HG02798 (cell line): ENCODE results near the gene HOXB2.
"Not testable (repeated sequence)": the region's sequence is repeated elsewhere in the genome, so short reads cannot be mapped to it uniquely, and the experiment has no call there.

Experiments
- ATAC-seq: cut with Tn5 transposase; IDR thresholded peaks from one replicate; pipeline ENCODE4 v1.9.1; 2021; ENCODE audit warnings: mild to moderate bottlenecking; ENCODE audit not compliant: unreplicated experiment, poor library complexity

The HOXB2 gene

GRCh38 chr17:48526608-48527546 lies 18.0 kb downstream of the HOXB2 start:
- no peak for ATAC-seq

- no peak for ATAC-seq
These were observed 21.9 kb downstream of the HOXB2 start for GRCh38 chr17:48523010-48523409.

- no peak for ATAC-seq
These were observed 22.8 kb downstream of the HOXB2 start for GRCh38 chr17:48522031-48522653.

- no peak for ATAC-seq
These were observed 24.3 kb downstream of the HOXB2 start for GRCh38 chr17:48520631-48521079.

GRCh38 chr17:48519427-48519826 lies 25.5 kb downstream of the HOXB2 start:
- ATAC-seq, result no peak

GRCh38 chr17:48517478-48517877 lies 27.4 kb downstream of the HOXB2 start:
- no peak for ATAC-seq

- no peak for ATAC-seq
These were observed 28.7 kb downstream of the HOXB2 start for GRCh38 chr17:48515925-48516900.

GRCh38 chr17:48514477-48514876 lies 30.4 kb downstream of the HOXB2 start:
- ATAC-seq, result no peak

GRCh38 chr17:48513666-48514455 lies 31.0 kb downstream of the HOXB2 start:
- ATAC-seq, result peak; percentile 50

- no peak for ATAC-seq
These were observed 31.8 kb downstream of the HOXB2 start for GRCh38 chr17:48513097-48513496.

GRCh38 chr17:48510761-48511604 lies 33.9 kb downstream of the HOXB2 start:
- peak; percentile 57 for ATAC-seq

- ATAC-seq, result no peak
These were observed 34.5 kb downstream of the HOXB2 start for GRCh38 chr17:48510381-48510760.

GRCh38 chr17:48509708-48510107 lies 35.2 kb downstream of the HOXB2 start:
- ATAC-seq, result not testable (repeated sequence)

GRCh38 chr17:48506246-48506645 lies 38.7 kb downstream of the HOXB2 start:
- no peak for ATAC-seq

- peak; percentile 88 for ATAC-seq
These were observed 39.1 kb downstream of the HOXB2 start for GRCh38 chr17:48505788-48506187.

GRCh38 chr17:48504953-48505352 lies 40.0 kb downstream of the HOXB2 start:
- no peak for ATAC-seq

GRCh38 chr17:48503747-48504146 lies 41.2 kb downstream of the HOXB2 start:
- ATAC-seq, result no peak

- no peak for ATAC-seq
These were observed 42.0 kb downstream of the HOXB2 start for GRCh38 chr17:48502901-48503300.

GRCh38 chr17:48502312-48502711 lies 42.6 kb downstream of the HOXB2 start:
- no peak for ATAC-seq
